MCF 10A (cell line): ENCODE data around the gene BAHD1. TPM values are rescaled to one million over a fixed set of nuclear protein-coding genes. Genes with fewer than 3 reads are reported as not detected.

Source experiments
- BruUV-seq: library from RNA; stranded (reverse); fragments of 400-500 nt; replicated peaks from 2 replicates; lab custom pipeline; 2021; lab: Mats Ljungman, UMichigan
- CTCF ChIA-PET: fragments of 300-600 bp; sonication (Branson Sonifier 250); formaldehyde crosslinking; extraction: SDS; loops from one replicate; lab custom pipeline; 2021; ENCODE audit warnings: antibody characterized with exemption, inconsistent platforms; lab: Yijun Ruan, JAX
- POLR2A ChIA-PET: fragments of 300-600, 350-650 bp; sonication (Branson Sonifier 250); formaldehyde crosslinking; extraction: SDS; loops from one replicate; lab custom pipeline; 2020; ENCODE audit warnings: antibody characterized with exemption, inconsistent platforms; lab: Yijun Ruan, JAX
- DNase-seq: peaks from one replicate; pipeline ENCODE4 v3.0.0-alpha.2; 2018; ENCODE audit not compliant: unreplicated experiment
- H3K27ac Mint-ChIP-seq: one replicate; pipeline ENCODE4 v1.8.0; 2022; ENCODE audit warnings: mild to moderate bottlenecking, low read depth, mixed read lengths; ENCODE audit not compliant: unreplicated experiment
- H3K27me3 Mint-ChIP-seq: one replicate; pipeline ENCODE4 v1.8.0; 2022; ENCODE audit warnings: mixed read lengths; ENCODE audit not compliant: insufficient read depth, unreplicated experiment
- H3K36me3 Mint-ChIP-seq: one replicate; pipeline ENCODE4 v1.8.0; 2022; ENCODE audit warnings: mild to moderate bottlenecking, moderate library complexity, mixed read lengths; ENCODE audit not compliant: insufficient read depth, unreplicated experiment
- H3K4me1 Mint-ChIP-seq: one replicate; pipeline ENCODE4 v1.8.0; 2022; ENCODE audit warnings: mixed read lengths; ENCODE audit not compliant: insufficient read depth, unreplicated experiment
- H3K4me3 Mint-ChIP-seq: one replicate; pipeline ENCODE4 v1.8.0; 2022; ENCODE audit warnings: mild to moderate bottlenecking, moderate library complexity, mixed read lengths; ENCODE audit not compliant: unreplicated experiment
- H3K9me3 Mint-ChIP-seq: one replicate; pipeline ENCODE4 v1.8.0; 2022; ENCODE audit warnings: mixed read lengths; ENCODE audit not compliant: unreplicated experiment
- intact Hi-C: fragments of 100-400 bp; cut with micrococcal nuclease; formaldehyde crosslinking; loops from 2 replicates; pipeline ENCODE4 v1.14.1; 2022
- total RNA-seq: library from RNA; stranded (reverse); gene quantifications from 2 replicates; pipeline ENCODE4 v1.2.3, GENCODE V29; 2022
- TF ChIP-seq, protein P1 (sequence below): fragments of 200-600 bp; IDR thresholded peaks from one replicate; pipeline ENCODE4 v1.8.0; 2022; ENCODE audit warnings: antibody characterized with exemption, mild to moderate bottlenecking; ENCODE audit not compliant: unreplicated experiment

The BAHD1 gene
- total RNA-seq, 1 experiment from 2014 or later: 14.9 TPM

DNA sequence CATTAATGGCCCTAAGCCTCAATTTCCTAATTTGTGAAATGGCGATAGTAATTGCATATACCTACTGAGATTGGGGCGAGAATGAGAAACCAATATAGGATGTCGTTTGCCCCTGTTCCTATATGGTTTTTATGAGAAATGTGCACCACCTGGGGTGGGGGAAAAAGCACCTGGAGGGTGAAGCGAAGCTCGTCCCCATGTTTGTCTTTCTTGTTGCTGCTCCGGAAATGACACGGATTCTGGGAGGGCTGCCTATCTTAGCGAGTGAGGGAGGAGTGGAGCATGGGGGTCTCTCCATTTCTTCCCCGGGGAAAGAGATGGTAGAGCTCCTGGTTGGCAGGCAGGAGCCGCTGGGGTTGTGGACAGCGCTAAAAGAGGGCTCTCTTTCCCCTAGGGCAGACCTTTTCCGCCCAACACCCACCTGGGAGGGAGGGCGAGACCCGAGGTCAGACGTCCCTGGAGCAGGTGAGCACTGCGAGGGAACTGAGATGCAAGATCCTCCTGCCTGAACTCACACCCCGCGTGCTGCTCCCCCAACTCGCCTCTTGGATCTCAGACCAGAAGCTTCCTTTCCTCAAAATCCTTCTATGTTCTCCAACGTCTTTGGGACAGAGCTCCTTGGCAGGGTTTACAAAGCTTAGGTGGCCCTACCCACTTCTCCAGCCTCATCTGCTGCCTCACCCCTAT is 5.6 kb upstream of the BAHD1 start:
- Mint-ChIP-seq H3K4me1 (peaks cover 19% of the 10 kb centered on the region), H3K36me3 (no peaks in the 10 kb centered on the region), H3K27me3 (peaks cover 22% of the 10 kb centered on the region), H3K27ac (no peak overlapping the region), H3K9me3 (no peaks in the 10 kb centered on the region), H3K4me3 (no peak overlapping the region)
- TF ChIP-seq, protein P1, sequence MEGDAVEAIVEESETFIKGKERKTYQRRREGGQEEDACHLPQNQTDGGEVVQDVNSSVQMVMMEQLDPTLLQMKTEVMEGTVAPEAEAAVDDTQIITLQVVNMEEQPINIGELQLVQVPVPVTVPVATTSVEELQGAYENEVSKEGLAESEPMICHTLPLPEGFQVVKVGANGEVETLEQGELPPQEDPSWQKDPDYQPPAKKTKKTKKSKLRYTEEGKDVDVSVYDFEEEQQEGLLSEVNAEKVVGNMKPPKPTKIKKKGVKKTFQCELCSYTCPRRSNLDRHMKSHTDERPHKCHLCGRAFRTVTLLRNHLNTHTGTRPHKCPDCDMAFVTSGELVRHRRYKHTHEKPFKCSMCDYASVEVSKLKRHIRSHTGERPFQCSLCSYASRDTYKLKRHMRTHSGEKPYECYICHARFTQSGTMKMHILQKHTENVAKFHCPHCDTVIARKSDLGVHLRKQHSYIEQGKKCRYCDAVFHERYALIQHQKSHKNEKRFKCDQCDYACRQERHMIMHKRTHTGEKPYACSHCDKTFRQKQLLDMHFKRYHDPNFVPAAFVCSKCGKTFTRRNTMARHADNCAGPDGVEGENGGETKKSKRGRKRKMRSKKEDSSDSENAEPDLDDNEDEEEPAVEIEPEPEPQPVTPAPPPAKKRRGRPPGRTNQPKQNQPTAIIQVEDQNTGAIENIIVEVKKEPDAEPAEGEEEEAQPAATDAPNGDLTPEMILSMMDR: no peak
- ChIA-PET POLR2A (interaction anchor here (0.6 to 0.9 kb wide), 2 partner anchors 30 to 387 kb away, joined by 3 read pairs; no protein-coding TSS in a partner anchor), CTCF (interaction anchor here (0.7 to 1.0 kb wide), 2 partner anchors 13 to 95 kb away, joined by 3 read pairs; partner anchors contain the start of gene CCDC9B)
- intact Hi-C loops: no loop called here
- no TSS peak for BruUV-seq
- no peak for DNase-seq

DNA sequence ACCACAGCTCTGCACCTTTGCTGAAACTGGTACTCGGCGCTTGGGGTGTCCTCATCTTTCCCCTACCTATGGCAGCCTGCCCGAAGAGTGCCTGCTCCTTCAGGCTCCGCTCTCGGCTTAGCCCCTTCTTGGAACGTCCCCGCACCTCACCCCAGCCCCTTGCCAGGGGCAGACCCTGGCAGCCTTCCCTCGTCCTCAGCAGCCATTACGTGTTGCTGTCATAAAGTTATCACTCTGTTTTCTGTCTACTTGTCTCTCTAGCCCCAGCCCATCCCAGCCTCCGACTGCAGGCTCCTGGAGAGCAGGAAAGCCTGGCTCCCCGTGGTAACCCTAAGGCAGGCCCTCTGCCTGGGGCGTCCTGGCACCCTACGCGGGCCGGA is 5.1 kb upstream of the BAHD1 start:
- TF ChIP-seq, protein P1: no peak
- H3K36me3 Mint-ChIP-seq: no peaks in the 10 kb centered on the region
- intact Hi-C loops: no loop called here
- H3K27me3 Mint-ChIP-seq: peaks cover 22% of the 10 kb centered on the region
- CTCF ChIA-PET: interaction anchor here (0.6 to 1.0 kb wide), 4 partner anchors 11 to 130 kb away, joined by 3 read pairs; partner anchors contain the start of gene CCDC9B
- no TSS peak for BruUV-seq
- no peaks in the 10 kb centered on the region for H3K9me3 Mint-ChIP-seq
- H3K27ac Mint-ChIP-seq: no peak overlapping the region
- POLR2A ChIA-PET: interaction anchor here (0.6 to 0.9 kb wide), 2 partner anchors 31 to 419 kb away, joined by 3 read pairs; no protein-coding TSS in a partner anchor
- DNase-seq: no peak
- H3K4me3 Mint-ChIP-seq: peak overlapping the region; percentile 58
- H3K4me1 Mint-ChIP-seq: peaks cover 16% of the 10 kb centered on the region

DNA sequence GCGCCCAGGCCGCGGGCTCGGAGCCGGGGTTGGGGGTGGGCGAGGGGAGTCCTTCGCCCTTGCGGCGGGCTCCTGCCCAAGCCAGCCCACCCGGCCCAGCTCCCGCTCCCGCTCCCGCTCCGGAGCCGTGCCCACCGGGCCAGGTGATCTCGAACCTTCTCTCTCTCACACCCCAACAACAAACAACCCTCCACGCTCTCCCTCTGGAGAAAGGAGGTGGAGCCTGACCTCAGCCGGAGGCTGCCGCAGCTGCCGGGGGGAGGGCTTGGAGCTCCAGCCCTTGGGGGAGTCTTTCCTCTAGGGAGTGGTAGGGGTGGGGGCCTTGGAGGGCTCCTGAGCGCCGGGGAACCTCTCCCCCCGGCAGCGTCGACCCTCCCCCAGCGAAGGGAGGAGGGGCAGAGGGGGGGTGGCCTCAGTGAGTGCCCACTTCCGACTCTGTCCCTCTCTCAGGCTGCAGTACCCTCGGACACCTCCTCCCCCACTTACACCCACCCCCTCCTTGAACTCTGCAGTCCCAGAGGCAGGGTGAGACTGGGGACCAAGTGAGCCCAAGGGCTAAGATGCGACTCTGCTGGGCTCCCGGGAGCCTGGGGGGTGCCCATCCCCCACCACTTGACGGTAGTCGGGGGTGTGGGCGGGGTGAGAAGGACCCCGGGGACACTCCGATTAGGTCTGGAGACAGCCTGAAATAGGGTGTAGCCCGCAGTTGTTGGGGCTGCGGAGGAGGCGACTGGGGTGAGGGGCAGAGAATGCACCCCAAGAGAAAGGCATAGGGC is 4.4 kb upstream of the BAHD1 start:
- no peak for DNase-seq
- Mint-ChIP-seq H3K4me1 (peaks cover 16% of the 10 kb centered on the region), H3K27me3 (peaks cover 22% of the 10 kb centered on the region), H3K36me3 (no peaks in the 10 kb centered on the region), H3K27ac (peak overlapping the region; percentile 57), H3K9me3 (no peaks in the 10 kb centered on the region), H3K4me3 (peak overlapping the region; percentile 58)
- BruUV-seq: no TSS peak
- TF ChIP-seq, protein P1: no peak
- CTCF ChIA-PET: interaction anchor here (0.5 to 0.9 kb wide), 4 partner anchors 10 to 550 kb away, joined by 3 to 4 read pairs (median 3); no protein-coding TSS in a partner anchor
- POLR2A ChIA-PET: interaction anchor here (0.6 to 0.9 kb wide), 2 partner anchors 32 to 420 kb away, joined by 3 read pairs; no protein-coding TSS in a partner anchor
- intact Hi-C loops: no loop called here
